GM23338 (cell line): ENCODE results near the gene KRT222.

ENCODE experiments used
- EZH2 ChIP-seq: fragments of 200-600 bp; sonication (generic); IDR thresholded peaks from one replicate; pipeline ENCODE4 v1.8.0; 2017; ENCODE audit warnings: antibody characterized with exemption, mild to moderate bottlenecking, low read depth; ENCODE audit not compliant: unreplicated experiment
- JUNB ChIP-seq: IDR thresholded peaks from one replicate; pipeline ENCODE4 v1.6.1; 2016; ENCODE audit warnings: antibody characterized with exemption; ENCODE audit not compliant: unreplicated experiment
- TF ChIP-seq, protein P1 (sequence below), 2 experiments: fragments of 200-600 bp in 1 of 2; sonication (generic) in 1 of 2; conservative IDR thresholded peaks; 2 replicates each; pipeline versions ENCODE4 v1.5.1 to v1.6.1; 2016 to 2017; ENCODE audit warnings: antibody characterized with exemption in 2 of 2, low read depth in 2 of 2, mild to moderate bottlenecking in 2 of 2, moderate library complexity in 1 of 2
- TF ChIP-seq, protein P2 (sequence below): IDR thresholded peaks from one replicate; pipeline ENCODE4 v1.6.1; 2018; ENCODE audit warnings: antibody characterized with exemption; ENCODE audit not compliant: unreplicated experiment

DNA sequence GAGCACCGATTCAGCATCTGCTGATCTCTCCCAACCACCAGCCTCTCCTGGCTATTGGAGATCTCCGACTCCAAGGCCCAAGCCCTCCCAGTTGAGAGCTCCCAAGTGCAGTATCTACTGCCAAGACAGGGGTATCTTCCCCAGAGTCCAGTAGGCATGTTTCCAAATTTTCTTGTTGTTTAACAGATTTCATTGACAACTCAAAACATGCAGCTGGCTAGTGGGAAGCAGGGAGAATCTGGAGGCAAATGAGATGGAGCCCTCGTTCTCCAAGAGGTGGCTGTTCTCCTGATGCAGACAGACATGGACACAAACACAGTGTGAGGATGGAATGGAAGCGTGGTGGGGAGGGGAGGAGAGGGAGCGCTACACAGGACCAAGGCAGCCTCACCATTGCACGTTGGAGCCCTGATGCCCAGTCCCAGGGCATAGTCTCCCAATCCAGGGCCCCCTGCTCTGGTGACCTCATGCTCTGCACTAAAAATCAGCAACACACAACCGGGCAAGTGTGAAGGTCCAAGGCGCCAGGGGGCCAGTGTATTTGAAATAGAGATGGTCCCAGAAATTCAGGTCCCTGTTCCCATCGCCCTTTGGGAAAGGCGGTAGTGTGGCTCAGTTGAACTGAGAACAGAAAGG is 49.0 kb downstream of the KRT222 start:
- TF ChIP-seq, protein P1, sequence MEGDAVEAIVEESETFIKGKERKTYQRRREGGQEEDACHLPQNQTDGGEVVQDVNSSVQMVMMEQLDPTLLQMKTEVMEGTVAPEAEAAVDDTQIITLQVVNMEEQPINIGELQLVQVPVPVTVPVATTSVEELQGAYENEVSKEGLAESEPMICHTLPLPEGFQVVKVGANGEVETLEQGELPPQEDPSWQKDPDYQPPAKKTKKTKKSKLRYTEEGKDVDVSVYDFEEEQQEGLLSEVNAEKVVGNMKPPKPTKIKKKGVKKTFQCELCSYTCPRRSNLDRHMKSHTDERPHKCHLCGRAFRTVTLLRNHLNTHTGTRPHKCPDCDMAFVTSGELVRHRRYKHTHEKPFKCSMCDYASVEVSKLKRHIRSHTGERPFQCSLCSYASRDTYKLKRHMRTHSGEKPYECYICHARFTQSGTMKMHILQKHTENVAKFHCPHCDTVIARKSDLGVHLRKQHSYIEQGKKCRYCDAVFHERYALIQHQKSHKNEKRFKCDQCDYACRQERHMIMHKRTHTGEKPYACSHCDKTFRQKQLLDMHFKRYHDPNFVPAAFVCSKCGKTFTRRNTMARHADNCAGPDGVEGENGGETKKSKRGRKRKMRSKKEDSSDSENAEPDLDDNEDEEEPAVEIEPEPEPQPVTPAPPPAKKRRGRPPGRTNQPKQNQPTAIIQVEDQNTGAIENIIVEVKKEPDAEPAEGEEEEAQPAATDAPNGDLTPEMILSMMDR (conservative IDR thresholded peaks at IDR 0.05; ENCODE audit: low read depth in 2 of 2), result no peak
- TF ChIP-seq EZH2, result no peak
- TF ChIP-seq, protein P2, sequence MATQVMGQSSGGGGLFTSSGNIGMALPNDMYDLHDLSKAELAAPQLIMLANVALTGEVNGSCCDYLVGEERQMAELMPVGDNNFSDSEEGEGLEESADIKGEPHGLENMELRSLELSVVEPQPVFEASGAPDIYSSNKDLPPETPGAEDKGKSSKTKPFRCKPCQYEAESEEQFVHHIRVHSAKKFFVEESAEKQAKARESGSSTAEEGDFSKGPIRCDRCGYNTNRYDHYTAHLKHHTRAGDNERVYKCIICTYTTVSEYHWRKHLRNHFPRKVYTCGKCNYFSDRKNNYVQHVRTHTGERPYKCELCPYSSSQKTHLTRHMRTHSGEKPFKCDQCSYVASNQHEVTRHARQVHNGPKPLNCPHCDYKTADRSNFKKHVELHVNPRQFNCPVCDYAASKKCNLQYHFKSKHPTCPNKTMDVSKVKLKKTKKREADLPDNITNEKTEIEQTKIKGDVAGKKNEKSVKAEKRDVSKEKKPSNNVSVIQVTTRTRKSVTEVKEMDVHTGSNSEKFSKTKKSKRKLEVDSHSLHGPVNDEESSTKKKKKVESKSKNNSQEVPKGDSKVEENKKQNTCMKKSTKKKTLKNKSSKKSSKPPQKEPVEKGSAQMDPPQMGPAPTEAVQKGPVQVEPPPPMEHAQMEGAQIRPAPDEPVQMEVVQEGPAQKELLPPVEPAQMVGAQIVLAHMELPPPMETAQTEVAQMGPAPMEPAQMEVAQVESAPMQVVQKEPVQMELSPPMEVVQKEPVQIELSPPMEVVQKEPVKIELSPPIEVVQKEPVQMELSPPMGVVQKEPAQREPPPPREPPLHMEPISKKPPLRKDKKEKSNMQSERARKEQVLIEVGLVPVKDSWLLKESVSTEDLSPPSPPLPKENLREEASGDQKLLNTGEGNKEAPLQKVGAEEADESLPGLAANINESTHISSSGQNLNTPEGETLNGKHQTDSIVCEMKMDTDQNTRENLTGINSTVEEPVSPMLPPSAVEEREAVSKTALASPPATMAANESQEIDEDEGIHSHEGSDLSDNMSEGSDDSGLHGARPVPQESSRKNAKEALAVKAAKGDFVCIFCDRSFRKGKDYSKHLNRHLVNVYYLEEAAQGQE, result no peak
- no peak for TF ChIP-seq JUNB
